ENCODE results near the gene DUS2.

DUS2 gene

GRCh38 chr16:68037841-68038597 is 14.9 kb downstream of the DUS2 start:
- ChIA-PET CTCF (interaction anchor here (0.6 to 7.2 kb wide), 10 partner anchors 9 to 222 kb away, joined by 3 to 81 read pairs (median 4); partner anchors contain the start of gene NRN1L), POLR2A (interaction anchor here (0.8 kb wide), 1 partner anchor 15 kb away, joined by 3 read pairs; the partner anchor contains the start of genes DDX28 and DUS2)
- no peak overlapping the region for H3K4me3 ChIP-seq (ENCODE audit: low read depth, low read length)
- DNase-seq (ENCODE audit: low read depth, low spot score): no peak
- TF ChIP-seq CTCF (IDR thresholded peaks at IDR 0.05; ENCODE audit: insufficient read depth, low read length, missing control alignments): no peak

GRCh38 chr16:68040506-68041288 is 17.6 kb downstream of the DUS2 start:
- TF ChIP-seq CTCF (IDR thresholded peaks at IDR 0.05; ENCODE audit: insufficient read depth, low read length, missing control alignments): peak; percentile 90
- no peak overlapping the region for H3K4me3 ChIP-seq (ENCODE audit: low read depth, low read length)
- no peak for DNase-seq (ENCODE audit: low read depth, low spot score)
- POLR2A ChIA-PET: no interaction called here
- CTCF ChIA-PET: interaction anchor here (0.6 to 7.2 kb wide), 48 partner anchors 11 to 560 kb away, joined by 3 to 81 read pairs (median 5); partner anchors contain the start of genes ATP6V0D1, DDX28, DPEP2NB and DUS2

GRCh38 chr16:68041783-68042182 is 18.7 kb downstream of the DUS2 start:
- TF ChIP-seq CTCF (IDR thresholded peaks at IDR 0.05; ENCODE audit: insufficient read depth, low read length, missing control alignments): no peak
- ChIA-PET CTCF (interaction anchor here (0.9 to 7.2 kb wide), 9 partner anchors 11 to 280 kb away, joined by 3 to 81 read pairs (median 15); partner anchors contain the start of genes DDX28, DUS2 and NRN1L), POLR2A (no interaction called here)
- H3K4me3 ChIP-seq (ENCODE audit: low read depth, low read length): no peak overlapping the region
- DNase-seq (ENCODE audit: low read depth, low spot score): no peak

GRCh38 chr16:68046106-68046505 is 23.0 kb downstream of the DUS2 start:
- no peak overlapping the region for H3K4me3 ChIP-seq (ENCODE audit: low read depth, low read length)
- no peak for TF ChIP-seq CTCF (IDR thresholded peaks at IDR 0.05; ENCODE audit: insufficient read depth, low read length, missing control alignments)
- POLR2A ChIA-PET: interaction anchor here (0.7 kb wide), 1 partner anchor 19 kb away, joined by 4 read pairs; no protein-coding TSS in a partner anchor
- CTCF ChIA-PET: interaction anchor here (0.6 to 2.9 kb wide), 5 partner anchors 10 to 786 kb away, joined by 3 to 16 read pairs (median 3); no protein-coding TSS in a partner anchor
- DNase-seq (ENCODE audit: low read depth, low spot score): no peak

- CTCF ChIA-PET: interaction anchor here (0.5 to 2.9 kb wide), 4 partner anchors 9 to 952 kb away, joined by 3 to 16 read pairs (median 3); no protein-coding TSS in a partner anchor
- POLR2A ChIA-PET: no interaction called here
- H3K4me3 ChIP-seq (ENCODE audit: low read depth, low read length): no peak overlapping the region
- TF ChIP-seq CTCF (IDR thresholded peaks at IDR 0.05; ENCODE audit: insufficient read depth, low read length, missing control alignments): no peak
- DNase-seq (ENCODE audit: low read depth, low spot score): no peak
These were observed 24.9 kb downstream of the DUS2 start for GRCh38 chr16:68047987-68048386.
